HG03520 (cell line): ENCODE measurements around the gene PROC.

Source experiments
- ATAC-seq: cut with Tn5 transposase; IDR thresholded peaks from one replicate; pipeline ENCODE4 v1.9.1; 2021; ENCODE audit warnings: mild to moderate bottlenecking, moderate library complexity; ENCODE audit not compliant: unreplicated experiment

Gene PROC

DNA sequence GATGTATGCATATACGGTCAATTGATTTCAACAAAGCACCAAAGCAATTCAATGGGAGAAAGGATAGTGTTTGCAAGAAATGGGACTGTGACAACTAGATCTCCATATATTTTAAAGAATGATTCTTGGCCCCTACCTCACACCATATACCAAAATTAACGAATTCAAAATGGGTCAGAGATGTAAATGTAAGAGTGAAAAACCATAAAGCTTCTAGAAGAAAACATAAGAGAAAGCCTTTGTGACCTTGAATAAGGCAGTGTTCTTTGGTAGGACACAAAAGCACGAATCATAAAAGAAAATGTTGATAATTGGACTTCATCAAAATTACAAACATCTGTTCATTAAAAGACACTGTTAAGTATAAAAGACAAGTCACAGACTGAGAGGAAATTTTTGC is 5.0 kb upstream of the PROC start:
- ATAC-seq: no peak

DNA sequence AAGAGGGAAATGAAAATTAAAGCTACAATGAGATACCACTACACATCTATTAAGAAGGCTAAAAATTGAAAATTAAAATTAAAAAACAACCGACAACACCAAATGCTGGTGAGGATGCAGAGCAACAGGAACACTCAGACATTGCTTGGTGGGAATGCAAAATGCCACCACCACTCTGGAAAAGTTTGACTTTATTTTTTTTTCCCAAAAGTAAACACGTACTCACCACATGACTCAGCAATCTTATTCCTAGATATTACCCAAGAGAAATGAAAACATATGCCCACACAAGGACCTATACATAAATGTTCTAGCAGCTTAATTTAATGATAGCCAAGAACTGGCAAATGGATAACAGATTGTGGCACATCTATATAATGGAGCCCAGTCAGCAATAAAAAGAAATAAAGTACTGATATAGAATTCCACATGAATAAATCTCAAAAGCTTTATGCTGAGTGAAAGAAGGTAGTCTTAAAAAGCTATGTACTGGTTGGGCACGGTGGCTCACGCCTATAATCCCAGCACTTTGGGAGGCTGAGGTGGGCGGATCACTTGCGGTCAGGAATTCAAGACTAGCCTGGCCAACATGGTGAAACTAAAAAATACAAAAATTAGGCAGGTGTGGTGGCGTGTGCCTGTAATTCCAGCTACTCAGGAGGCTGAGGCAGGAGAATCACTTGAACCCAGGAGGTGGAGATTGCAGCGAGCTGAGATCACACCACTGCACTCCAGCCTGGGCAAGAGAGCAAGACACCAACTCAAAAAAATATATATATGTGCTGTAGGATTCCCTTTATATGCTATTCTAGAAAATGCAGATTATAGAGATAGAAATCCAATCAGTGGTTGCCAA is 4.2 kb upstream of the PROC start:
- no peak for ATAC-seq

DNA sequence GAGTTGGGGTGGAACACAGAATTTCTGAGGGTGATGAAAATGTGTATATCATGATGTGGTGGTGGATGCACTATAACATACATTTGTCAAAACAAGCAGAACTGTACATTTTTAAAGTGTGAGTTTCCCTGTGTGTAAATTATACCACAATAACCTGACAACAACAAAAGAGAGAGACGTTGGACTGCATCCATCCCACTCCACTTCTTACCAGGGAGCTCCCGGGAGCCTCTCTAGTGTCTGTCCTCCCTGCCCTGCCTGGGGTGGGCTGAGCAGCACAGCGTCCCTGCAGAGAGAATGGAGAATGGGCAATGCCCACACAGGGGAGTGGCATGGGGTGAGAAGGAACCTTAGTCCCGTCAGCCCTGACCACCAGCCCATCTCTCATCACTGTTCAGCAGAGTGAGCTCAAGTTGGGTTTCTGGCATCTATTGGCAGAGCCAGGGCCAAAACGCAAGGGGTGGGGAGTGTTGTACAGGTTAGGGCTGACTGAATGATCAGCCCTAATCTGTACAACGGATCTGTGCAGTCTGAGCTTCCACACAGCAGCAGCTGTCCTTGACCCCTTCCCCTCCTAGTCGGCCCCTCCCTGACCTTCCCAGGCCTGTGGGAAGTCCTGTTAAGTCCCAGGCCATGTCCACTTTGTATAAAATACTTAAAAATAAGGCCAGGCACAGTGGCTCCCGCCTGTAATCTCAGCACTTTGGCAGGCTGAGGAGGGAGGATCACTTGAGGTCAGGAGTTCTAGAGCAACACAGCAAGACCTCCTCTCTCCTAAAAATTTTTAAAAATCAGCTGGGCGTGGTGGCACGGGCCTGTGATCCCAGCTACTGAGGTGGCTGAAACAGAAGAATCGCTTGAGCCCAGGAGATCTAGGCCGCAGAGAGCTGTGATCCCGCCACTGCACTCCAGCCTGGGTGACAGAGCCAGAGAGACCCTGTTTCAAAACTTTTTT is 3.3 kb upstream of the PROC start:
- ATAC-seq: no peak

DNA sequence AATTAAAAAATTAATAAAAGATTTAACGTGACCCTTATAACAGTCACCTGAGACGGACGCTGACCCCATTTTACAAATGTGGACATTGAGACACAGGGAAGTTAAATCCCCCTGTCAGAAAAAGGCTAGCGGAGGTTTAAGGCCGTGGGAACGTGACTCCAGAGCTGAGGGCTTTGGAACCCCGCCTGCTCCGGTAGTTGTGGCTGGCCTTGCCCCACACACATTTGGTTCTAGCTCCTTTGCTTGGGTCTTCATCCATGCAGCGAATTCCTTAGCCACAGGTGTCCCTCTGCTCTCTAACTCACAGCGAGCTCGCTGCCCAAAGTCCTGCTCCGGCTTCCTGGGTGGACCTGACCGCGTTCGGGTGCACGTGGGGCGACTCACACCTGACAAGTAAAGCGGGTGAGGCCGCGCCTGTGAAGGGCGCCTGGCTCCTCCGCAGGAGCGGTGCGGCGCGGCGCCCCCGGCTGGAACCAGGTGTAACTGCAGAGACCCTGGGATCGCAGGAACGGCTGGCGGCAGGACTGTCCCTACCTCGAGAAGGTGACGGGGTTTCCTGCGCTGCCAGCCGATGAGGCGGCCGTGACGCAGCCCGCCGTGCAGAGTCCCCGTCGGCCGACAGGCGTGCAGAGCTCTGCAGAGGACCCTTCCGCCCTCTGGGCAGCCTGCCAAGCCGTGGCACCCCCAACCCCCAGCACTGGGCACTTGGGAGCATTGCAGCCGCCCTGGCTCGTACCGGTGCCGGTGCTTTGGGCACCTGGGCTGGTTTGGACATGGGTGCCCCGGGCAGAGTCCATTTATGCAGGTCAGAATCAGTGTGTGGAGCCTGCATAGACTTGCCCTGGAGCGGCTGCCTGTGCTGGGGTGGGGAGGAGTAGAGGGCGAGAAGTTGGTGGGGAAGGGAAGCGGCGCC is 2.4 kb upstream of the PROC start:
- ATAC-seq: peak; percentile 76

DNA sequence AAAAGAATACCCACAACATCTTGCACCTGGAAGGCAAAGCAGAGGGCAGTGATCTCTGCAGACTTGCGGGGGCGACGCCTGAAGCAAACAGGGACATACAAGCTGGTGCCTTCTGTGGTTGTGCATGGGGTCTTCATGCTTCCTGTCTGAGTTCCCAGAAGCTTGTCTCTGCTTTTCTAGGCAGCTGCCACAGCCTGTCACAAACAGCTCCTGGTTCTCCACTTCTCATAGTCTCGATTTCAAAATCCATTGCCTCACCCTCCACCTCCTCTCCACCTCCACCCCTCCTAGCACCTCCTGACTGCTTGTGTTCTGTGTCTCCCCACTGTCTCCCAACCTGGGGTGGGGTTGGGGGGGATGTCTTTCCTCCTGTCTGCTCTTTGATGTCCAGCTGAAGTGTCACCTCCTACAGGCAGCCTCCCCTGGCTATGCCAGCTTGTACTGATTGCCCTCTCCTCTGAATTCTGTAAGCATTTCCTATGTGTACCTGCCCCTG is 1.7 kb upstream of the PROC start:
- peak; percentile 14 for ATAC-seq

- ATAC-seq: no peak
Observed at GRCh38 chr2:127417406-127417805, 821 bp upstream of the PROC start.

GRCh38 chr2:127419112-127419430 is 844 bp downstream of the PROC start:
- no peak for ATAC-seq

GRCh38 chr2:127419448-127420038 is 1.3 kb downstream of the PROC start:
- ATAC-seq: no peak

- no peak for ATAC-seq
Observed at GRCh38 chr2:127420039-127420864, 2.0 kb downstream of the PROC start.

DNA sequence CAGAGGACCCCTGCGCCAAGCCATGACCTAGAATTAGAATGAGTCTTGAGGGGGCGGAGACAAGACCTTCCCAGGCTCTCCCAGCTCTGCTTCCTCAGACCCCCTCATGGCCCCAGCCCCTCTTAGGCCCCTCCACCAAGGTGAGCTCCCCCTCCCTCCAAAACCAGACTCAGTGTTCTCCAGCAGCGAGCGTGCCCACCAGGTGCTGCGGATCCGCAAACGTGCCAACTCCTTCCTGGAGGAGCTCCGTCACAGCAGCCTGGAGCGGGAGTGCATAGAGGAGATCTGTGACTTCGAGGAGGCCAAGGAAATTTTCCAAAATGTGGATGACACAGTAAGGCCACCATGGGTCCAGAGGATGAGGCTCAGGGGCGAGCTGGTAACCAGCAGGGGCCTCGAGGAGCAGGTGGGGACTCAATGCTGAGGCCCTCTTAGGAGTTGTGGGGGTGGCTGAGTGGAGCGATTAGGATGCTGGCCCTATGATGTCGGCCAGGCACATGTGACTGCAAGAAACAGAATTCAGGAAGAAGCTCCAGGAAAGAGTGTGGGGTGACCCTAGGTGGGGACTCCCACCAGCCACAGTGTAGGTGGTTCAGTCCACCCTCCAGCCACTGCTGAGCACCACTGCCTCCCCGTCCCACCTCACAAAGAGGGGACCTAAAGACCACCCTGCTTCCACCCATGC is 3.0 kb downstream of the PROC start:
- no peak for ATAC-seq

GRCh38 chr2:127421871-127422558 is 3.8 kb downstream of the PROC start:
- no peak for ATAC-seq

DNA sequence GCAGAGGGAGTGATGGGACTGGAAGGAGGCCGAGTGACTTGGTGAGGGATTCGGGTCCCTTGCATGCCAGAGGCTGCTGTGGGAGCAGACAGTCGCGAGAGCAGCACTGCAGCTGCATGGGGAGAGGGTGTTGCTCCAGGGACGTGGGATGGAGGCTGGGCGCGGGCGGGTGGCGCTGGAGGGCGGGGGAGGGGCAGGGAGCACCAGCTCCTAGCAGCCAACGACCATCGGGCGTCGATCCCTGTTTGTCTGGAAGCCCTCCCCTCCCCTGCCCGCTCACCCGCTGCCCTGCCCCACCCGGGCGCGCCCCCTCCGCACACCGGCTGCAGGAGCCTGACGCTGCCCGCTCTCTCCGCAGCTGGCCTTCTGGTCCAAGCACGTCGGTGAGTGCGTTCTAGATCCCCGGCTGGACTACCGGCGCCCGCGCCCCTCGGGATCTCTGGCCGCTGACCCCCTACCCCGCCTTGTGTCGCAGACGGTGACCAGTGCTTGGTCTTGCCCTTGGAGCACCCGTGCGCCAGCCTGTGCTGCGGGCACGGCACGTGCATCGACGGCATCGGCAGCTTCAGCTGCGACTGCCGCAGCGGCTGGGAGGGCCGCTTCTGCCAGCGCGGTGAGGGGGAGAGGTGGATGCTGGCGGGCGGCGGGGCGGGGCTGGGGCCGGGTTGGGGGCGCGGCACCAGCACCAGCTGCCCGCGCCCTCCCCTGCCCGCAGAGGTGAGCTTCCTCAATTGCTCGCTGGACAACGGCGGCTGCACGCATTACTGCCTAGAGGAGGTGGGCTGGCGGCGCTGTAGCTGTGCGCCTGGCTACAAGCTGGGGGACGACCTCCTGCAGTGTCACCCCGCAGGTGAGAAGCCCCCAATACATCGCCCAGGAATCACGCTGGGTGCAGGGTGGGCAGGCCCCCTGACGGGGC is 4.6 kb downstream of the PROC start:
- ATAC-seq: no peak

- ATAC-seq: no peak
Observed at GRCh38 chr2:127423478-127423843, 5.2 kb downstream of the PROC start.

GRCh38 chr2:127423880-127424279 is 5.7 kb downstream of the PROC start:
- no peak for ATAC-seq

DNA sequence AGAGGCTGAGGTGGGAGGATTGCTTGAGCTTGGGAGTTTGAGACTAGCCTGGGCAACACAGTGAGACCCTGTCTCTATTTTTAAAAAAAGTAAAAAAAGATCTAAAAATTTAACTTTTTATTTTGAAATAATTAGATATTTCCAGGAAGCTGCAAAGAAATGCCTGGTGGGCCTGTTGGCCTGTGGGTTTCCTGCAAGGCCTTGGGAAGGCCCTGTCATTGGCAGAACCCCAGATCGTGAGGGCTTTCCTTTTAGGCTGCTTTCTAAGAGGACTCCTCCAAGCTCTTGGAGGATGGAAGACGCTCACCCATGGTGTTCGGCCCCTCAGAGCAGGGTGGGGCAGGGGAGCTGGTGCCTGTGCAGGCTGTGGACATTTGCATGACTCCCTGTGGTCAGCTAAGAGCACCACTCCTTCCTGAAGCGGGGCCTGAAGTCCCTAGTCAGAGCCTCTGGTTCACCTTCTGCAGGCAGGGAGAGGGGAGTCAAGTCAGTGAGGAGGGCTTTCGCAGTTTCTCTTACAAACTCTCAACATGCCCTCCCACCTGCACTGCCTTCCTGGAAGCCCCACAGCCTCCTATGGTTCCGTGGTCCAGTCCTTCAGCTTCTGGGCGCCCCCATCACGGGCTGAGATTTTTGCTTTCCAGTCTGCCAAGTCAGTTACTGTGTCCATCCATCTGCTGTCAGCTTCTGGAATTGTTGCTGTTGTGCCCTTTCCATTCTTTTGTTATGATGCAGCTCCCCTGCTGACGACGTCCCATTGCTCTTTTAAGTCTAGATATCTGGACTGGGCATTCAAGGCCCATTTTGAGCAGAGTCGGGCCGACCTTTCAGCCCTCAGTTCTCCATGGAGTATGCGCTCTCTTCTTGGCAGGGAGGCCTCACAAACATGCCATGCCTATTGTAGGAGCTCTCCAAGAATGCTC is 6.6 kb downstream of the PROC start:
- no peak for ATAC-seq
